Heart right ventricle (tissue), 16 donors: ENCODE measurements around the gene CPEB4. TPM values are rescaled to one million over a fixed set of nuclear protein-coding genes. Genes with fewer than 3 reads are reported as not detected.
A peak's percentile ranks its signal among the peaks of the same experiment; 100 is the strongest.

ENCODE experiments used
- ATAC-seq, 8 donors: fragments of 200-7000 bp; cut with Tn5 transposase; one replicate each; pipeline ENCODE4 v1.9.1; 2020; ENCODE audit warnings: mild to moderate bottlenecking in 8 of 8, moderate library complexity in 8 of 8, moderate number of reproducible peaks in 1 of 8
- DNase-seq, 2 donors: peaks; one replicate each; pipeline ENCODE4 v3.0.0-alpha.2; 2020
- H3K27ac ChIP-seq, 10 donors: fragments of 200-600 bp; sonication (generic) in 2 of 10; one replicate each; pipeline versions ENCODE4 v1.5.0 to v1.8.0; 2020 to 2022; ENCODE audit warnings: mild to moderate bottlenecking in 3 of 10
- H3K27me3 ChIP-seq, 7 donors: fragments of 200-600 bp; one replicate each; pipeline ENCODE4 v1.8.0; 2021 to 2022; ENCODE audit warnings: mild to moderate bottlenecking in 2 of 7
- H3K36me3 ChIP-seq, 9 donors: fragments of 200-600 bp; sonication (generic) in 1 of 9; one replicate each; pipeline versions ENCODE4 v1.5.0 to v1.8.0; 2020 to 2022; ENCODE audit warnings: mild to moderate bottlenecking in 2 of 9
- H3K4me1 ChIP-seq, 9 donors: fragments of 200-600 bp; sonication (generic) in 1 of 9; one replicate each; pipeline versions ENCODE4 v1.5.0 to v1.8.0; 2020 to 2022; ENCODE audit warnings: mild to moderate bottlenecking in 4 of 9
- H3K4me3 ChIP-seq, 10 donors: fragments of 200-600 bp; sonication (generic) in 2 of 10; one replicate each; pipeline versions ENCODE4 v1.5.0 to v1.8.0; 2020 to 2022; ENCODE audit warnings: mild to moderate bottlenecking in 7 of 10, moderate library complexity in 2 of 10
- H3K9me3 ChIP-seq, 11 donors: fragments of 200-600 bp in 10 of 11; sonication (generic) in 2 of 11; one replicate each; pipeline versions ENCODE4 v1.5.0 to v1.8.0; 2013 to 2022; ENCODE audit warnings: mild to moderate bottlenecking in 2 of 11, control low read depth in 1 of 11, moderate library complexity in 1 of 11
- CTCF ChIP-seq, 9 donors: fragments of 200-600 bp; sonication (generic) in 2 of 9; IDR thresholded peaks; one replicate each; pipeline versions ENCODE4 v1.5.0 to v1.8.0; 2021 to 2022; ENCODE audit warnings: antibody characterized with exemption in 9 of 9, mild to moderate bottlenecking in 5 of 9, moderate library complexity in 1 of 9
- WGBS, 2 donors: extraction: QIAGEN DNeasy Blood & Tissue Kit; methylation state at CpG; one replicate each; pipeline ENCODE4 v1.1.7; 2013; ENCODE audit warnings: inconsistent platforms in 1 of 2; 5-methylcytosine and 5-hydroxymethylcytosine counted together
- intact Hi-C, 10 donors: fragments of 100-400 bp; cut with DNase I; formaldehyde crosslinking; loops; one replicate each; pipeline versions ENCODE4 v1.11.1 to v1.14.2; 2022
- polyA plus RNA-seq, 2 donors: library from polyadenylated mRNA; stranded (reverse); fragments of 200-250 nt; gene quantifications; one replicate each; pipeline ENCODE4 v1.2.3, GENCODE V29; 2013
- total RNA-seq, 10 donors: library from RNA; stranded (reverse); fragmentation: NEBNext Ultra II Directional in 3 of 10; extraction: Animal tissue kit (Norgen Biotek cat#: 25700) in 3 of 10; gene quantifications; one replicate each; pipeline versions ENCODE4 v1.2.1 to v1.2.4, GENCODE V29; 2021 to 2023
- donor health status: Arrhythmogenic right ventricular cardiomyopathy.
- donor health status: ischemic (EF 13 %, LVEDD 7.1; RV severe dilation, severe dysfunction).
- donor health status: healthy with polysubstance abuse.
- donor health status: DM: no; HTN: yes; CAD: no.
- donor health status: DM: no; HTN: no; CAD: no.
- donor health status: ischemic (EF 25% LVEDD 6.9; RV normal size, moderate dysfunction).
- donor health status: ischemic (EF 25% LVEDD 5.7; RV mildly dilated, moderate dysfunction).
- donor health status: healthy.
- donor health status: DM: yes; HTN: yes; CAD: no.
- donor health status: Ischemic cardiomyopathy.
- donor health status: ischemic (EF 35%, LVEDD 5.7; RV mildly dilated, moderate dysfunction).
- donor health status: nonischemic (EF 11% LVEDD 7.7; RV severe dilation, severe dysfunction).
- donor health status: DM: yes; HTN: yes; CAD: no.
- donor health status: PGD.
- donor health status: ischemic (EF 29% LVEDD 5.4; RV normal size, mild dysfunction).
- donor health status: nonischemic (EF 23%, LVEDD 6.1; RV moderate dilation, normal function).

Gene CPEB4
- total and polyA plus RNA-seq, 12 donors: 29.4 to 279 (median 168) TPM

GRCh38 chr5:173904151-173904550, 16.0 kb downstream of the CPEB4 start:
- Histone ChIP-seq H3K9me3 (no peaks in the 10 kb centered on the region), H3K36me3 (peaks cover 0 to 15% (median 0%) of the 10 kb centered on the region in 9 donors), H3K27ac (peak overlapping the region in 3 of 10 donors; percentile 0 to 22 (median 19)), H3K27me3 (no peaks in the 10 kb centered on the region), H3K4me1 (peaks cover 3 to 95% (median 75%) of the 10 kb centered on the region in 9 donors), H3K4me3 (no peak overlapping the region)
- no peak for ATAC-seq
- no peak for DNase-seq
- intact Hi-C loops: loop anchor here in 1 of 10 donors (10.0 kb wide), 1 partner anchor 51 kb away; no protein-coding TSS in a partner anchor
- no peak for TF ChIP-seq CTCF (IDR thresholded peaks at IDR 0.05)
- WGBS, 2 donors: 93% methylated on average over 1 of the region's 1 CpG

GRCh38 chr5:173907284-173907683, 19.1 kb downstream of the CPEB4 start:
- Histone ChIP-seq H3K4me3 (no peak overlapping the region), H3K9me3 (no peaks in the 10 kb centered on the region), H3K27me3 (no peaks in the 10 kb centered on the region), H3K27ac (peak overlapping the region in 8 of 10 donors; percentile 3 to 81 (median 69)), H3K4me1 (peaks cover 3 to 98% (median 78%) of the 10 kb centered on the region in 9 donors), H3K36me3 (peaks cover 0 to 28% (median 0%) of the 10 kb centered on the region in 9 donors)
- intact Hi-C loops: loop anchor here in 2 of 10 donors (5.0 to 10.0 kb wide), 2 partner anchors 48 to 65 kb away; no protein-coding TSS in a partner anchor
- DNase-seq: no peak
- ATAC-seq: no peak
- WGBS, 2 donors: 70 to 79% methylated on average over 1 of the region's 1 CpG
- no peak for TF ChIP-seq CTCF (IDR thresholded peaks at IDR 0.05)

GRCh38 chr5:173907686-173908371, 19.7 kb downstream of the CPEB4 start:
- H3K27ac ChIP-seq: peak overlapping the region in 8 of 10 donors; percentile 3 to 81 (median 69)
- no peaks in the 10 kb centered on the region for H3K9me3 ChIP-seq
- no peak for TF ChIP-seq CTCF (IDR thresholded peaks at IDR 0.05)
- ATAC-seq (peak in 6 of 8 donors; percentile 38 to 68 (median 54)), DNase-seq (no peak)
- H3K36me3 ChIP-seq: peaks cover 0 to 34% (median 0%) of the 10 kb centered on the region in 9 donors
- peaks cover 3 to 98% (median 78%) of the 10 kb centered on the region in 9 donors for H3K4me1 ChIP-seq
- 40 to 46% methylated on average over 3 of the region's 3 CpGs for WGBS, 2 donors
- no peaks in the 10 kb centered on the region for H3K27me3 ChIP-seq
- peak overlapping the region in 1 of 10 donors; percentile 6 for H3K4me3 ChIP-seq
- intact Hi-C loops: loop anchor here in 2 of 10 donors (5.0 to 10.0 kb wide), 2 partner anchors 47 to 64 kb away; no protein-coding TSS in a partner anchor

DNA sequence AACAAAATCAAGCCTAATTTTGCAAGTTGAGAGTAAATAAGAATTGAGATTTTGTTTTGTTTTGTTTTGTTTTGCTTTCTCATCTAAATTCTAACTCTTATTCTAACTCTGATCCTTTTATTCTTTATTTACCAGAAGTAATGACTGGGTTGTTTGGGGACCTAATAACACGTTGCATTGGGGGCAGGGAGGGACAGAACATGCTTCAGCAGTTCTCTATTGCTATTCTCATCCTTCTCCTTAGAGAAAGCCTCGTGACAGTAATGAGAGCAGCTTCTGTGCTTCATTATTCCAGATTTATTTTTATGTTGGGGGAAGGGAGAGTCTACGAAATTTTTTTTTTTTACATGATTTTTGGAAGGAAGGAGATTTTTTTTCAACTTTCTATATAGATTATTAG, 21.1 kb downstream of the CPEB4 start:
- peak in 7 of 8 donors; percentile 79 to 94 (median 86) for ATAC-seq
- intact Hi-C loops: loop anchor here in 2 of 10 donors (5.0 to 10.0 kb wide), 2 partner anchors 46 to 63 kb away; no protein-coding TSS in a partner anchor
- WGBS, 2 donors: 20 to 21% methylated on average over 3 of the region's 3 CpGs
- no peaks in the 10 kb centered on the region for H3K27me3 ChIP-seq
- H3K9me3 ChIP-seq: no peaks in the 10 kb centered on the region
- no peak for TF ChIP-seq CTCF (IDR thresholded peaks at IDR 0.05)
- DNase-seq: peak in 1 of 2 donors; percentile 62
- peaks cover 0 to 39% (median 0%) of the 10 kb centered on the region in 9 donors for H3K36me3 ChIP-seq
- peak overlapping the region in 9 of 10 donors; percentile 44 to 81 (median 68) for H3K27ac ChIP-seq
- peak overlapping the region in 4 of 10 donors; percentile 0 to 29 (median 7) for H3K4me3 ChIP-seq
- H3K4me1 ChIP-seq: peaks cover 3 to 98% (median 75%) of the 10 kb centered on the region in 9 donors
